ENCODE data around the gene PDE3B. TPM values are rescaled to one million over a fixed set of nuclear protein-coding genes. Genes with fewer than 3 reads are reported as not detected.
"Not testable (repeated sequence)": the region's sequence is repeated elsewhere in the genome, so short reads cannot be mapped to it uniquely, and the experiment has no call there.

PDE3B gene
- total RNA-seq, 4 donors from 2014 or later = 13.3 to 23.3 (median 21.5) TPM

DNA sequence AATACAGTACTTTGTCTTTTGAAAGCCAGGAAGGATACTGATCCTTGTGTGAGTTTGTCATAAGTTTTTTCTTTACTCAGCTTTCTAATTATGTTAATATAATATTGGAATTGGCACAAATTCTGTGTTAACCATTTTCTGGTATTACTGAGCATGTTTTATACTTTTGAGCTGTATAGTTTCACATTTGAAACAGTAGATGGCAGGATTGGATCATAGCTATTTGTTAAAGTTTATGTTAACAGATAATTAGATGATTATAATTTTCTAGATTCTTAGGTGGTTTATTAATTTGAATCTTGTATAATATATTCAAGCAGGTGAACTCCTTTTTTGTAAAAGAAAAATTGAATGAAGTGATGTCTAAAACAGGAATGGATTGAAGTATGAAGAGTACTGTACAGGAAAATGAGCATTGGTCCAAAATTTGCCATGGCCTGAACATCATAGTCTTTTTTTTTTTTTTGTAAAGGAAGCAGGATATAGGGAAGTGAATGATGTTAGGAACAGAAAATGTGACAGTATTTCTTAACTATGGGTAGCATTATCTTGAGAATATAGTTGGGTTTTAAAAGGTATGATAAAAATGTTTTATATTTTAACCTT lies 146.4 kb downstream of the PDE3B start:
- no peak for DNase-seq (ENCODE audit: extremely low spot score)
- no peaks in the 10 kb centered on the region for H3K36me3 ChIP-seq
- intact Hi-C loops (cut with DNase I) = loop anchor here (5.0 kb wide), 1 partner anchor 117 kb away; no protein-coding TSS in a partner anchor
- no peak overlapping the region for H3K27ac ChIP-seq (replicated peaks in 1 of 4)
- TF ChIP-seq, protein P1, sequence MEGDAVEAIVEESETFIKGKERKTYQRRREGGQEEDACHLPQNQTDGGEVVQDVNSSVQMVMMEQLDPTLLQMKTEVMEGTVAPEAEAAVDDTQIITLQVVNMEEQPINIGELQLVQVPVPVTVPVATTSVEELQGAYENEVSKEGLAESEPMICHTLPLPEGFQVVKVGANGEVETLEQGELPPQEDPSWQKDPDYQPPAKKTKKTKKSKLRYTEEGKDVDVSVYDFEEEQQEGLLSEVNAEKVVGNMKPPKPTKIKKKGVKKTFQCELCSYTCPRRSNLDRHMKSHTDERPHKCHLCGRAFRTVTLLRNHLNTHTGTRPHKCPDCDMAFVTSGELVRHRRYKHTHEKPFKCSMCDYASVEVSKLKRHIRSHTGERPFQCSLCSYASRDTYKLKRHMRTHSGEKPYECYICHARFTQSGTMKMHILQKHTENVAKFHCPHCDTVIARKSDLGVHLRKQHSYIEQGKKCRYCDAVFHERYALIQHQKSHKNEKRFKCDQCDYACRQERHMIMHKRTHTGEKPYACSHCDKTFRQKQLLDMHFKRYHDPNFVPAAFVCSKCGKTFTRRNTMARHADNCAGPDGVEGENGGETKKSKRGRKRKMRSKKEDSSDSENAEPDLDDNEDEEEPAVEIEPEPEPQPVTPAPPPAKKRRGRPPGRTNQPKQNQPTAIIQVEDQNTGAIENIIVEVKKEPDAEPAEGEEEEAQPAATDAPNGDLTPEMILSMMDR (IDR thresholded peaks at IDR 0.05) = peak in 2 of 3 experiments; percentile 25 to 46
- TF ChIP-seq POLR2AphosphoS5 (IDR thresholded peaks at IDR 0.05) = no peak
- no peaks in the 10 kb centered on the region for H3K9me3 ChIP-seq
- no peaks in the 10 kb centered on the region for H3K27me3 ChIP-seq
- no peak overlapping the region for H3K4me3 ChIP-seq
- no peaks in the 10 kb centered on the region for H3K4me1 ChIP-seq

DNA sequence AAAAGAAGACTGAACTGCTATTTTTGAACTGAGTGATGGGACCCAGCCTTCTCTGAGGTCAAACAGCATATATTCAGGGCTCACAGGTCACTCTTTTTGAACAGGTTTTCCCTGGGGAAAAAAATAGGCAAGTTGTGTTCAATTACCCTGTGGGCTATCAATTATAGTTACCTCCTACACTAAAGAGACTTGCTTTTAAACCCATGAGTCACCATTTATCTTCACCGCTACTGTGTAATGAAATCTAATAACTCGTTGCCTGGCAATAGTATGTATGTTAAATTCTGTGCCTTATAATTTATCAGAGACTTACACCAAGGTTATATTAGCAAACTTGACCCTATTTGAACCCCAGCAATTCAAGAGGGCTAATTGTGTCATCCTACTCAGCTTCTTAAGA lies 149.9 kb downstream of the PDE3B start:
- no peaks in the 10 kb centered on the region for H3K27me3 ChIP-seq
- intact Hi-C loops (cut with DNase I) = loop anchor here (5.0 kb wide), 1 partner anchor 114 kb away; no protein-coding TSS in a partner anchor
- 86% methylated on average over 2 of the region's 2 CpGs for WGBS

DNA sequence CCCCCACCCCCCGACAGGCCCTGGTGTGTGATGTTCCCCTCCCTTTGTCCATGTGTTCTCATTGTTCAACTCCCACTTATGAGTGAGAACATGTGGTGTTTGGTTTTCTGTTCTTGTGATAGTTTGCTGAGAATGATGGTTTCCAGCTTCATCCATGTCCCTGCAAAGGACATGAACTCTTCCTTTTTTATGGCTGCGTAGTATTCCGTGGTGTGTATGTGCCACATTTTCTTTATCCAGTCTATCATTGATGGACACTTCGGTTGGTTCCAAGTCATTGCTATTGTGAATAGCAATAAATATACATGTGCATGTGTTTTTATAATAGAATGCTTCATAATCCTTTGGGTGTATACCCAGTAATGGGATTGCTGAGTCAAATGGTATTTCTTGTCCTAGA lies 152.4 kb downstream of the PDE3B start:
- DNase-seq (ENCODE audit: extremely low spot score); H3K27ac ChIP-seq (replicated peaks in 1 of 4); H3K4me1 ChIP-seq; H3K36me3 ChIP-seq; intact Hi-C loops (cut with DNase I); H3K4me3 ChIP-seq; H3K9me3 ChIP-seq; H3K27me3 ChIP-seq: not testable (repeated sequence)
- WGBS = 98% methylated on average over 4 of the region's 4 CpGs

More for the DNA sequence above, 149.9 kb downstream of the PDE3B start:
- Histone ChIP-seq H3K27ac (replicated peaks in 1 of 4) (no peak overlapping the region), H3K9me3 (no peaks in the 10 kb centered on the region), H3K4me3 (no peak overlapping the region), H3K4me1 (no peaks in the 10 kb centered on the region), H3K36me3 (no peaks in the 10 kb centered on the region)
- no peak for DNase-seq (ENCODE audit: extremely low spot score)
- TF ChIP-seq POLR2AphosphoS5 (IDR thresholded peaks at IDR 0.05) (no peak), EP300 (IDR thresholded peaks at IDR 0.05) (no peak), POLR2A (IDR thresholded peaks at IDR 0.05; ENCODE audit: low read depth) (no peak)
- TF ChIP-seq, protein P1 (IDR thresholded peaks at IDR 0.05) = no peak

DNA sequence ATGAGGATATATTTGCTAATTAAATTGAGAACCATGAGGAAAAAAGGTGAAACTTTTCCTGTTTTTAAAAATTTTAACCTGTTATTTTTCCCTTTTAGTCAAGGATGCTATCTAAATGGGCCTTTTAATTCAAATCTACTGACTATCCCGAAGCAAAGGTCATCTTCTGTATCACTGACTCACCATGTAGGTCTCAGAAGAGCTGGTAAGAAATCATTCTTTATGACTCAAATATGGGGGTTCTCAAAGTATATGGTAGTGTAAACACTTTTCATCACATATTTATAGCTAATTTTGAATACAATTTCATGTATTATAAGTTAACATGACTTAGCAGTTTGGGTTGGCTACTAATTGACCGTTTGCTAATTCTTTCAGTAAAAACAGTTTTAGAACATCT lies 160.2 kb downstream of the PDE3B start:
- no peak overlapping the region for H3K27ac ChIP-seq (replicated peaks in 1 of 4)
- H3K9me3 ChIP-seq = no peaks in the 10 kb centered on the region
- no peak overlapping the region for H3K4me3 ChIP-seq
- peaks cover 0 to 7% (median 0%) of the 10 kb centered on the region in 4 donors for H3K36me3 ChIP-seq
- DNase-seq (ENCODE audit: extremely low spot score) = no peak
- no peaks in the 10 kb centered on the region for H3K4me1 ChIP-seq
- intact Hi-C loops (cut with DNase I) = no loop called here
- no peaks in the 10 kb centered on the region for H3K27me3 ChIP-seq
- TF ChIP-seq EP300 (IDR thresholded peaks at IDR 0.05) (no peak), POLR2AphosphoS5 (IDR thresholded peaks at IDR 0.05) (no peak), POLR2A (IDR thresholded peaks at IDR 0.05; ENCODE audit: low read depth) (no peak)
- TF ChIP-seq, protein P1 (IDR thresholded peaks at IDR 0.05) = no peak
- 93% methylated on average over 2 of the region's 2 CpGs for WGBS

DNA sequence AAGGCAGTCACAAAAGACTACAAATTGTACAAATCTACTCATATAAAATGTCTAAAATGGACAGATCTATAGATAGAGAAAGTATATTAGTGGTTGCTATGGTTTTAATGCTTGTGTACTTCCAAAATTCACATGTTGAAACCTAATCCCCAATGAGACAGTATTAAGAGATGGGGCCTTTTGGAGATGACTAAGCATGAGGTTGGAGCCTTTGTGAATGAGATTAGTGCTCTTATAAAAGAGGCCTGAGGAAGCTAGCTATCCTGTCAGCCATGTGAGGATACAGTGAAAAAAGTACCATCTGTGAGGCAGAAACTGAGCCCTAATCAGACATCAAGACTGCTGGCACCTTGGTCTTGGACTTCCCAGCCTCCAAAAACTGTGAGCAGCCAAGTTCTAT lies 165.9 kb downstream of the PDE3B start:
- no peaks in the 10 kb centered on the region for H3K9me3 ChIP-seq
- peaks cover 0 to 13% (median 0%) of the 10 kb centered on the region in 4 donors for H3K36me3 ChIP-seq
- no peak overlapping the region for H3K27ac ChIP-seq (replicated peaks in 1 of 4)
- no peak for DNase-seq (ENCODE audit: extremely low spot score)
- no peaks in the 10 kb centered on the region for H3K4me1 ChIP-seq
- no peaks in the 10 kb centered on the region for H3K27me3 ChIP-seq
- no peak for TF ChIP-seq POLR2AphosphoS5 (IDR thresholded peaks at IDR 0.05)
- TF ChIP-seq, protein P1 (IDR thresholded peaks at IDR 0.05) = no peak
- no peak for TF ChIP-seq EP300 (IDR thresholded peaks at IDR 0.05)
- TF ChIP-seq POLR2A (IDR thresholded peaks at IDR 0.05; ENCODE audit: low read depth) = no peak
- intact Hi-C loops (cut with DNase I) = no loop called here
- no peak overlapping the region for H3K4me3 ChIP-seq
